Left lung (tissue), 10 donors: ENCODE data around the gene ZC3H8. TPM values are rescaled to one million over a fixed set of nuclear protein-coding genes. Genes with fewer than 3 reads are reported as not detected.

Experiments
- ATAC-seq: fragments of 200-7000 bp; cut with Tn5 transposase; one replicate; pipeline ENCODE4 v1.9.1; 2020; ENCODE audit warnings: moderate library complexity
- DNase-seq, 4 donors: peaks; one replicate each; pipeline ENCODE4 v3.0.0-alpha.2; 2013 to 2020
- H3K27ac ChIP-seq, 2 donors: fragments of 200-600 bp; sonication (generic) in 1 of 2; one replicate each; pipeline versions ENCODE4 v1.5.0 to v1.8.0; 2020 to 2021
- H3K27me3 ChIP-seq, 2 donors: fragments of 200-600 bp; sonication (generic) in 1 of 2; one replicate each; pipeline versions ENCODE4 v1.5.0 to v1.8.0; 2020 to 2021
- H3K36me3 ChIP-seq, 2 donors: fragments of 200-600 bp; sonication (generic) in 1 of 2; one replicate each; pipeline versions ENCODE4 v1.5.0 to v1.8.0; 2020 to 2021
- H3K4me1 ChIP-seq, 2 donors: fragments of 200-600 bp; one replicate each; pipeline ENCODE4 v1.8.0; 2021
- H3K4me3 ChIP-seq, 2 donors: fragments of 200-600 bp; sonication (generic) in 1 of 2; one replicate each; pipeline versions ENCODE4 v1.5.0 to v1.8.0; 2020 to 2021; ENCODE audit warnings: mild to moderate bottlenecking in 1 of 2
- H3K9me3 ChIP-seq, 2 donors: fragments of 200-600 bp; sonication (generic) in 1 of 2; one replicate each; pipeline versions ENCODE4 v1.5.0 to v1.8.0; 2020 to 2021
- intact Hi-C, 2 donors: fragments of 100-400 bp; cut with DNase I; formaldehyde crosslinking; loops; one replicate each; pipeline versions ENCODE4 v1.11.2 to v1.14.2; 2022
- polyA plus RNA-seq, 6 donors: library from polyadenylated mRNA; unstranded; fragments of 120-200 nt; gene quantifications; one replicate each; pipeline ENCODE4 v1.2.1, GENCODE V29; 2013; ENCODE audit not compliant: insufficient read length in 6 of 6
- total RNA-seq, 2 donors: library from RNA; stranded (reverse); fragmentation: NEBNext Ultra II Directional; extraction: Animal tissue kit (Norgen Biotek cat#: 25700); gene quantifications; one replicate each; pipeline ENCODE4 v1.2.1, GENCODE V29; 2021
- TF ChIP-seq, protein P1 (sequence below), 2 donors: fragments of 200-600 bp; sonication (generic) in 1 of 2; IDR thresholded peaks; one replicate each; pipeline versions ENCODE4 v1.5.0 to v1.8.0; 2021; ENCODE audit warnings: antibody characterized with exemption in 2 of 2
- donor health status: DM: no; HTN: yes; CAD: no.
- donor health status: DM: no; HTN: no; CAD: no.

Gene ZC3H8
- total and polyA plus RNA-seq, 8 donors = 4.5 to 29.4 (median 21.4) TPM

DNA sequence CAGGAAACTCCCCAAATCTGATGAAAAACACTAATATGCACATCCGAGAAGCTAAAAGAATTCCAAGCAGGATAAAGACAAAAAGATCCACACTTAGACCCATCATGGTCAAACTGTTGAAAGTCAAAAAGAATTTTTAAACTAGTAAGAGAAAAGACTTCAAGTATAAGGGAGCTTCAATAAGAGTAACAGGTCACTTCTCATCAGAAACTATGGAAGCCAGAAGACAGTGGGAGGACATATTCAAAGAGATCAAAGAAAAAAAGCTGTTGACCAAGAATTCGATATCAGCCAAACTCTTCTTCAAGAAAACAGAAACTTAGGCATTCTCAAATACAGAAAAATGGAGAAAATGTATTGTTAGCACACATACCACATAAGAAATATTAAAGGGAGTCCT is 50.4 kb downstream of the ZC3H8 start:
- DNase-seq (no peak), ATAC-seq (no peak)
- Histone ChIP-seq H3K27me3 (no peaks in the 10 kb centered on the region), H3K27ac (no peak overlapping the region), H3K36me3 (no peaks in the 10 kb centered on the region), H3K4me3 (no peak overlapping the region), H3K4me1 (no peaks in the 10 kb centered on the region), H3K9me3 (peaks cover 0 to 27% of the 10 kb centered on the region in 2 donors)
- TF ChIP-seq, protein P1, sequence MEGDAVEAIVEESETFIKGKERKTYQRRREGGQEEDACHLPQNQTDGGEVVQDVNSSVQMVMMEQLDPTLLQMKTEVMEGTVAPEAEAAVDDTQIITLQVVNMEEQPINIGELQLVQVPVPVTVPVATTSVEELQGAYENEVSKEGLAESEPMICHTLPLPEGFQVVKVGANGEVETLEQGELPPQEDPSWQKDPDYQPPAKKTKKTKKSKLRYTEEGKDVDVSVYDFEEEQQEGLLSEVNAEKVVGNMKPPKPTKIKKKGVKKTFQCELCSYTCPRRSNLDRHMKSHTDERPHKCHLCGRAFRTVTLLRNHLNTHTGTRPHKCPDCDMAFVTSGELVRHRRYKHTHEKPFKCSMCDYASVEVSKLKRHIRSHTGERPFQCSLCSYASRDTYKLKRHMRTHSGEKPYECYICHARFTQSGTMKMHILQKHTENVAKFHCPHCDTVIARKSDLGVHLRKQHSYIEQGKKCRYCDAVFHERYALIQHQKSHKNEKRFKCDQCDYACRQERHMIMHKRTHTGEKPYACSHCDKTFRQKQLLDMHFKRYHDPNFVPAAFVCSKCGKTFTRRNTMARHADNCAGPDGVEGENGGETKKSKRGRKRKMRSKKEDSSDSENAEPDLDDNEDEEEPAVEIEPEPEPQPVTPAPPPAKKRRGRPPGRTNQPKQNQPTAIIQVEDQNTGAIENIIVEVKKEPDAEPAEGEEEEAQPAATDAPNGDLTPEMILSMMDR (IDR thresholded peaks at IDR 0.05) = no peak
- intact Hi-C loops = no loop called here

DNA sequence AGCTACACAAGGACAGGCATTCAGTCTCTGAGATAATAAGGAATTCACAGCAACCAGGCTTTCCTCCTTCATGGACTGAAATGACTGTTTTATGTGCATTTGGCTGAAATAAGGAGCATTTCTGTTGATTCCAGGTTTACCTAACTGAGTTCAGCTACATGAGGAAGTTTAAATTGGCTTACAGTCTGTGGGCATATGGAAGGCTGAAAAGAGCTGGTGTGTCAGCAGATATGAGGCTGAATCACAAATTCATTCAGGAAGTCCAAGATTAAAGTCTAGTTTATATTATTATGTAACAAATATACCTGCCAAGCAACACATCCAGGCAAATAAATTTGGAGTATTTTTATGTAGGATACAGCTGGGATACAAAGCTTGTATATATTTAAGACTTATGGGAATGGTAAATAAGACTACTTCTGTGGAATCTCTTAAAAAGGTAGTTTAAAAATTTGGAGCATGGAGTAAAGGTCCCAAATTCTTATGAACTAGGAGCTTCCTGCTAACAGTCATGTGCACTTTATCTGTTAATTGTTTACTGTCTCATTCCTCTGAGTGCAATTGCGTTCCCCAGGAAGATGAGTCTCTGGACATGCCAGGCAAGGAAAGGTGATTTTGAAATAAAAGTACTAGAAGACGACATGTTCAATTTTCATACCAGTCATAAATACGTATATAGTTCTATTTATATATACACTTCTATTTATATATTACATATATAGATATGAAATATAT is 53.0 kb downstream of the ZC3H8 start:
- ATAC-seq (no peak), DNase-seq (no peak)
- Histone ChIP-seq H3K27me3 (no peaks in the 10 kb centered on the region), H3K4me3 (no peak overlapping the region), H3K27ac (no peak overlapping the region), H3K4me1 (no peaks in the 10 kb centered on the region), H3K9me3 (peaks cover 0 to 27% of the 10 kb centered on the region in 2 donors), H3K36me3 (no peaks in the 10 kb centered on the region)
- intact Hi-C loops = no loop called here
- TF ChIP-seq, protein P1 (IDR thresholded peaks at IDR 0.05) = no peak

DNA sequence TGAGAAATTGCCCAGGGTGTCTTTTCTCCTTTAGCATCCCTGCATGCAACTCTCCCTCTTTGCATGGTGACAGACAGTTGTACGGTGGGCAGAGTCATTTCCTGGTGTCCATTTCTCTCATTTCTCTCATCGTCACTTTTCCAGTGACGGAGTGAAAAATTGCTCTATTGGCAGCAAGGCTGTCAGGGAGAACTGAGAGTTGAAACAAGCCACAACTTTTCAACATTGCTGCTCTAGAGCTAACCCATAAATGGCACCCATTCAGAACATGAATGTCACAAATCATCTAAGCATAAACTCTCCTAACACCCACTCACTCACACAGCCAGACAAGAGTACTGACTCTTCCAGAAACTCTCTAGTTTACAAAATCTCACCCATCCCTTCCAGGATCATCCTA is 55.7 kb downstream of the ZC3H8 start:
- Histone ChIP-seq H3K27ac (no peak overlapping the region), H3K9me3 (peaks cover 0 to 15% of the 10 kb centered on the region in 2 donors), H3K36me3 (no peaks in the 10 kb centered on the region), H3K4me3 (no peak overlapping the region), H3K27me3 (no peaks in the 10 kb centered on the region), H3K4me1 (no peaks in the 10 kb centered on the region)
- intact Hi-C loops = no loop called here
- TF ChIP-seq, protein P1 (IDR thresholded peaks at IDR 0.05) = no peak
- ATAC-seq (no peak), DNase-seq (no peak)

DNA sequence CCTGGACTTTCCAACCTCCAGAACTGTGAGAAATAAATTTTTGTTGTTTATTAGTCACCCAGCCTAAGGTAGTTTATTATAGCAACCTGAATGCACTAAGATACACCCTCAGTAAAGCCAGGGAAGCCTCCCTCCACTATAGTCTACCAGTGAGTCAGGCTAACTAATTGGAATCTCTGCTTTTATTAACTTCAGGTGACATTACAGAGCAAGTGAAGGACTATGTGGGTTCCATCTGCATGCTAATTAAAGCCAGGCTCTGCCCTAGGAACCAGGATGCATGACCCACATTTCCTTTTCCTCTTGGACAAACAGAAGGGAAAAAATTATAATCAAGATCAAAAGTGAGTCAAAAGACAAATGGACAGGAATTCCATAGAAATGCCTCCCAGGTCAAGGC is 56.1 kb downstream of the ZC3H8 start:
- H3K4me3 ChIP-seq = no peak overlapping the region
- no peak overlapping the region for H3K27ac ChIP-seq
- no peaks in the 10 kb centered on the region for H3K4me1 ChIP-seq
- H3K27me3 ChIP-seq = no peaks in the 10 kb centered on the region
- TF ChIP-seq, protein P1 (IDR thresholded peaks at IDR 0.05) = no peak
- H3K9me3 ChIP-seq = peaks cover 0 to 11% of the 10 kb centered on the region in 2 donors
- no peaks in the 10 kb centered on the region for H3K36me3 ChIP-seq
- DNase-seq = no peak
- intact Hi-C loops = no loop called here
- ATAC-seq = no peak

DNA sequence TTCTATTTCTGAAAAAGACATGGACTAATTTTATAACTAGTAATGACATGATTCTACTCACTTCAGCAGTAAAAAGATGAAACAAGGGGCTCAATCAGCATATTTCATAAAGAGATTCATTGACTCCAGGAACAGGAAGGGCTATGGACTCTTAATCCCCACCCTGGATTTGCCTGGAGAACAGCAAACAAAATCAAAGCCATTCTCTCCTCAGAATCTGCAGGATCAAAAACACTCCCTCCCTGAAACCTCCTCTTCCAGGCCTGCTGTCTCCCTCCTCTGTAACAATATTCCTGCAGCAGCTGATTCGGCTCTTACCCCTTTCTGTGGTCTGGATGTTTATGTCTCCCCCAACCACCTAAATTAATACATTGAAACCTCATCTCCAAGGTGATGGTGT is 57.0 kb downstream of the ZC3H8 start:
- intact Hi-C loops = no loop called here
- H3K27me3 ChIP-seq = no peaks in the 10 kb centered on the region
- H3K4me1 ChIP-seq = no peaks in the 10 kb centered on the region
- H3K27ac ChIP-seq = no peak overlapping the region
- H3K9me3 ChIP-seq = peaks cover 0 to 2% of the 10 kb centered on the region in 2 donors
- ATAC-seq (no peak), DNase-seq (no peak)
- TF ChIP-seq, protein P1 (IDR thresholded peaks at IDR 0.05) = no peak
- no peaks in the 10 kb centered on the region for H3K36me3 ChIP-seq
- no peak overlapping the region for H3K4me3 ChIP-seq
